Dermis microvascular lymphatic vessel endothelial cell (primary cell): ENCODE results near the gene ERC2. TPM values are rescaled to one million over a fixed set of nuclear protein-coding genes. Genes with fewer than 3 reads are reported as not detected.

Experiments
- DNase-seq, 2 donors: peaks; one replicate each; pipeline versions ENCODE4 v3.0.0 to v3.0.0-alpha.2; 2010; ENCODE audit warnings: low read depth in 2 of 2
- total RNA-seq: library from RNA; depleted of rRNA; stranded (reverse); fragments of >200 nt; gene quantifications from 2 replicates; pipeline ENCODE4 v1.2.1, GENCODE V29; 2014

ERC2 gene
- total RNA-seq, 1 donor from 2014 or later: 1.5 TPM

GRCh38 chr3:55893045-55893664, 575.1 kb downstream of the ERC2 start:
- DNase-seq: no peak

GRCh38 chr3:55891106-55891505, 577.2 kb downstream of the ERC2 start:
- DNase-seq: no peak

GRCh38 chr3:55888282-55888885, 579.9 kb downstream of the ERC2 start:
- DNase-seq: no peak

GRCh38 chr3:55885721-55886120, 582.5 kb downstream of the ERC2 start:
- DNase-seq: no peak

- DNase-seq: no peak
These were observed 583.6 kb downstream of the ERC2 start for GRCh38 chr3:55884491-55885285.

GRCh38 chr3:55884066-55884465, 584.2 kb downstream of the ERC2 start:
- DNase-seq: no peak

- DNase-seq: no peak
These were observed 586.3 kb downstream of the ERC2 start for GRCh38 chr3:55882006-55882405.

GRCh38 chr3:55880357-55880756, 587.9 kb downstream of the ERC2 start:
- no peak for DNase-seq

GRCh38 chr3:55879901-55880331, 588.4 kb downstream of the ERC2 start:
- DNase-seq: no peak

- no peak for DNase-seq
These were observed 590.6 kb downstream of the ERC2 start for GRCh38 chr3:55877703-55878102.

- no peak for DNase-seq
These were observed 591.7 kb downstream of the ERC2 start for GRCh38 chr3:55876560-55876959.

- no peak for DNase-seq
These were observed 593.2 kb downstream of the ERC2 start for GRCh38 chr3:55875113-55875512.

GRCh38 chr3:55873523-55874254, 594.6 kb downstream of the ERC2 start:
- DNase-seq: no peak

GRCh38 chr3:55870594-55870993, 597.7 kb downstream of the ERC2 start:
- no peak for DNase-seq

GRCh38 chr3:55868347-55868746, 599.9 kb downstream of the ERC2 start:
- DNase-seq: no peak

- no peak for DNase-seq
These were observed 605.2 kb downstream of the ERC2 start for GRCh38 chr3:55863028-55863427.

- no peak for DNase-seq
These were observed 608.1 kb downstream of the ERC2 start for GRCh38 chr3:55860049-55860721.

- no peak for DNase-seq
These were observed 609.0 kb downstream of the ERC2 start for GRCh38 chr3:55859305-55859704.

- no peak for DNase-seq
These were observed 609.5 kb downstream of the ERC2 start for GRCh38 chr3:55858727-55859126.

GRCh38 chr3:55858302-55858701, 610.0 kb downstream of the ERC2 start:
- no peak for DNase-seq

GRCh38 chr3:55857633-55858032, 610.6 kb downstream of the ERC2 start:
- no peak for DNase-seq
